Tibial artery (tissue), 4 donors: ENCODE measurements around the gene HNF1B.
A peak's percentile ranks its signal among the peaks of the same experiment; 100 is the strongest.

Experiments
- DNase-seq, 2 donors: peaks; one replicate each; pipeline ENCODE4 v3.0.0-alpha.2; 2019
- H3K27ac ChIP-seq, 2 donors: fragments of 200-600 bp; sonication (generic) in 1 of 2; 1 replicate in 1 of 2; 2 replicates in 1 of 2; pipeline ENCODE4 v1.5.1; 2018 to 2019; ENCODE audit warnings: mild to moderate bottlenecking in 1 of 2
- H3K27me3 ChIP-seq, 2 donors: fragments of 200-600 bp; sonication (generic) in 1 of 2; one replicate each; pipeline versions ENCODE4 v1.5.1 to v1.6.0; 2016 to 2019
- H3K36me3 ChIP-seq, 3 donors: fragments of 200-600 bp; sonication (generic) in 2 of 3; one replicate each; pipeline ENCODE4 v1.5.1; 2016 to 2019; ENCODE audit warnings: mild to moderate bottlenecking in 2 of 3
- H3K4me1 ChIP-seq, 4 donors: fragments of 200-600 bp; sonication (generic) in 2 of 4; 1 replicate in 3 of 4; 2 replicates in 1 of 4; pipeline ENCODE4 v1.5.1; 2016 to 2019
- H3K4me3 ChIP-seq, 2 donors: fragments of 200-600 bp; sonication (generic) in 1 of 2; 1 replicate in 1 of 2; 2 replicates in 1 of 2; pipeline ENCODE4 v1.5.1; 2018 to 2019; ENCODE audit warnings: mild to moderate bottlenecking in 2 of 2
- H3K9me3 ChIP-seq, 3 donors: fragments of 200-600 bp; sonication (generic) in 1 of 3; one replicate each; pipeline ENCODE4 v1.5.1; 2016 to 2019
- CTCF ChIP-seq, 2 experiments: fragments of 200-600 bp in 1 of 2; fragments of 450-650 bp in 1 of 2; IDR thresholded peaks; one replicate each; pipeline ENCODE4 v1.5.1; 2017 to 2019; ENCODE audit warnings: antibody characterized with exemption in 2 of 2, mild to moderate bottlenecking in 1 of 2, moderate library complexity in 1 of 2
- intact Hi-C: fragments of 100-400 bp; cut with DNase I; formaldehyde crosslinking; loops from one replicate; pipeline ENCODE4 v1.15.0; 2023; ENCODE audit warnings: low total_unique reads

Gene HNF1B

GRCh38 chr17:37779554-37779953 is 34.7 kb upstream of the HNF1B start:
- no peak for TF ChIP-seq CTCF (IDR thresholded peaks at IDR 0.05)
- H3K9me3 ChIP-seq: no peaks in the 10 kb centered on the region
- no peak for DNase-seq
- no peak overlapping the region for H3K4me3 ChIP-seq
- no peak overlapping the region for H3K27ac ChIP-seq
- no peaks in the 10 kb centered on the region for H3K4me1 ChIP-seq
- no peaks in the 10 kb centered on the region for H3K36me3 ChIP-seq
- intact Hi-C loops: no loop called here
- H3K27me3 ChIP-seq: no peaks in the 10 kb centered on the region

GRCh38 chr17:37774504-37774903 is 29.6 kb upstream of the HNF1B start:
- intact Hi-C loops: no loop called here
- no peak overlapping the region for H3K4me3 ChIP-seq
- H3K9me3 ChIP-seq: no peaks in the 10 kb centered on the region
- no peaks in the 10 kb centered on the region for H3K36me3 ChIP-seq
- no peak for TF ChIP-seq CTCF (IDR thresholded peaks at IDR 0.05)
- no peaks in the 10 kb centered on the region for H3K4me1 ChIP-seq
- no peak for DNase-seq
- no peak overlapping the region for H3K27ac ChIP-seq
- H3K27me3 ChIP-seq: peaks cover 0 to 8% of the 10 kb centered on the region in 2 donors

DNA sequence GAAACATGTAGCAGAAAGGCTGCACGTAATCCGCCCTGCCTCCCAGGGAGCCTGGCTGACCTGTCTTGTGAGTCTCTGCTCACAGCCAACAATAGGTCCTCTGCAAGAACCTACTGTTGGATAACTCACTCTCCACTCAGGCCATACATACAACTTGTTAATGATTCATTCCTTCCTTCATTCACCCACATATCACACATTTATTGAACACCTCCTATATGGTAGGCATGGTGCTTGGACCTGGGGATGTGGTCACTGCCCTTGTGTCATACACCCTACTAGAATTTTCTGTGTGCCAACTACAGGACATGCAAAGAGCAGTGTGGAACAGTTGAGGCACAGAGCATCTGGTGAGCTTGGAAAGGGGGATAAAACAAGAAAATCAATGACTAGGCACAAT is 28.1 kb upstream of the HNF1B start:
- intact Hi-C loops: no loop called here
- Histone ChIP-seq H3K36me3 (no peaks in the 10 kb centered on the region), H3K4me3 (no peak overlapping the region), H3K9me3 (peaks cover 0 to 7% (median 6%) of the 10 kb centered on the region in 3 donors), H3K4me1 (no peaks in the 10 kb centered on the region), H3K27ac (no peak overlapping the region), H3K27me3 (peaks cover 0 to 8% of the 10 kb centered on the region in 2 donors)
- DNase-seq: no peak
- no peak for TF ChIP-seq CTCF (IDR thresholded peaks at IDR 0.05)

- DNase-seq: no peak
- H3K4me1 ChIP-seq: no peaks in the 10 kb centered on the region
- no peak overlapping the region for H3K4me3 ChIP-seq
- H3K27ac ChIP-seq: no peak overlapping the region
- no peaks in the 10 kb centered on the region for H3K36me3 ChIP-seq
- peak in 1 of 2 experiments; percentile 20 for TF ChIP-seq CTCF (IDR thresholded peaks at IDR 0.05)
- intact Hi-C loops: no loop called here
- H3K27me3 ChIP-seq: peaks cover 0 to 13% of the 10 kb centered on the region in 2 donors
- H3K9me3 ChIP-seq: peaks cover 0 to 8% (median 6%) of the 10 kb centered on the region in 3 donors
Measured at GRCh38 chr17:37770631-37771518, 26.0 kb upstream of the HNF1B start.

GRCh38 chr17:37769050-37769449 is 24.2 kb upstream of the HNF1B start:
- Histone ChIP-seq H3K36me3 (no peaks in the 10 kb centered on the region), H3K27me3 (peaks cover 0 to 15% of the 10 kb centered on the region in 2 donors), H3K27ac (no peak overlapping the region), H3K4me3 (no peak overlapping the region), H3K9me3 (peaks cover 0 to 8% (median 6%) of the 10 kb centered on the region in 3 donors), H3K4me1 (no peaks in the 10 kb centered on the region)
- no peak for TF ChIP-seq CTCF (IDR thresholded peaks at IDR 0.05)
- no peak for DNase-seq
- intact Hi-C loops: no loop called here
